Stimulated activated CD4-positive, alpha-beta T cell treated with anti-CD3 and anti-CD28 coated beads, Interleukin-15, amount 100 ng/mL, for 1 hour (primary cell): ENCODE data around the gene HPF1.
"Not testable (repeated sequence)": the region's sequence is repeated elsewhere in the genome, so short reads cannot be mapped to it uniquely, and the experiment has no call there.

Experiments used
- DNase-seq, 2 donors: peaks; one replicate each; pipeline ENCODE4 v3.0.0-alpha.2; 2020; ENCODE audit warnings: low read depth in 1 of 2, low spot score in 1 of 2

HPF1 gene

DNA sequence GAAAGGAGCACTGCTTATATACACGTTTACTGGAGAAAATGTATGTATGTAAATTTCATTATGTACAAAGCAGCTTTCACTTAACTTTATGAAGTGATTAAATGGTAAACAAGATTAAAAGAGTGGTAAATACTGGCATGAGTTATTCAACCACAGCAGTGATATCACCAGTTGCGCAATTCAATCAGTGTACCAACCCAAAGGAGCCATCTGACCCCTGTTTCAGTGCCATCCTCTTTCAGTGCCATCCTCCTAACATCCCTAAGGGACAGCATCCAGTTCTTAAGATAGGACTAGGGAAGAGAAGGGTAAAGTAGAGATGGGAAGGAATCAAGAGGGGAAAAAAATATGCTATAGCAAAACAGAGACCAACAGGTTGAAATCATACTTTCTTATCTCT is 16.2 kb downstream of the HPF1 start:
- DNase-seq, result no peak

DNA sequence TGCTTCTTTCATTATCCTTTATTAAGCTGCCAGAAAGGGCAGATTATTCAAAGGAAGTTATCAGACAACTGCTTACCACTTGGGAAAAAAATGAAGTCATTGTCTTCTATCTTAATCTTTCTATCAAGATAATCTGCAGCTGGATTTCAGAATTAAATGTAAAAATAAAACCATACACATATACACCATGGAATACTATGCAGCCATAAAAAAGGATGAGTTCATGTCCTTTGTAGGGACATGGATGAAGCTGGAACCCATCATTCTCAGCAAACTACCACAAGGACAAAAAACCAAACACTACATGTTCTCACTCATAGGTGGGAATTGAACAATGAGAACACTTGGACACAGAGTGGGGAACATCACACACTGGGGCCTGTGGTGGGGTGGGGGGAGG is 19.1 kb downstream of the HPF1 start:
- DNase-seq, result not testable (repeated sequence)

DNA sequence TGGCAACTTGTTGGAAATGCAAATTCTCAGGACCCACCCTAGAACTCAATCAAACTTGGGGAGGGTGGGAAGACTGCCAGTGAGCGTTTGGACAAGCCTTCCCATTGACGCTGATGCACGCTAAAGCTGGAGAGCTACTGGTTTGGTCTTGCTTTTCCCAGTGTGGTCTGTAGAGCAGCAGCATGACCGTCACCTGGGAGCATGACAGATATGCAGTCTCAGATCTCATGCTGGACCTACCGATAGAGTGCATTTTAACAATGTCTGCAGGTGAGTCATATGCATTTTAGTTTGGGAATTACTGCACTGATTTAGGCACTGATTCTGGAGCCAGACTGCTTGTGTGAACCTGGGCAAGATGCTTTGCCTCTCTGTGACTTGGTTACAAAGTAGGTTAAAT is 27.2 kb downstream of the HPF1 start:
- no peak for DNase-seq

- DNase-seq, result no peak
Observed at GRCh38 chr4:169727616-169728015, 30.1 kb downstream of the HPF1 start.

- no peak for DNase-seq
Observed at GRCh38 chr4:169724260-169724659, 33.5 kb downstream of the HPF1 start.

- no peak for DNase-seq
Observed at GRCh38 chr4:169723207-169723965, 34.4 kb downstream of the HPF1 start.

GRCh38 chr4:169720529-169720928 is 37.2 kb downstream of the HPF1 start:
- no peak for DNase-seq

- no peak for DNase-seq
Observed at GRCh38 chr4:169716677-169717076, 41.1 kb downstream of the HPF1 start.

DNA sequence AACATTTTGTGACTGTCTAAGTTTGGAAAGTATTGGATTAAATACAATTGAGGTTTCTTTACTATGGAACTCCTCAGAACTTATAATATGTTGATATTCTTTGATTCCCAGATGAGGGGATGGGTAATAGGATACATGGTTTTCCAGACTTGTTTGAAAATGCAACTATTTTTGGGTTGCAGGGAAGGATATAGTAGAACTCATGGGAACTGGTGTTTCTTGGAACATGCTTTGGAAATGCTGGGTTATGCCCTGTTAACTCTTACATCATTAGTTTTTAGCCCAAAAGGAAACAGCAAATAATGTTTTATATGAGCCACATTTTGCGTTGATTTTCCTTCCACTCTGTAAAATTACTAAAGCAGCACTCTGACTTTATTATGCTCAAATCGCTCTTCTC is 41.9 kb downstream of the HPF1 start:
- DNase-seq, result no peak

DNA sequence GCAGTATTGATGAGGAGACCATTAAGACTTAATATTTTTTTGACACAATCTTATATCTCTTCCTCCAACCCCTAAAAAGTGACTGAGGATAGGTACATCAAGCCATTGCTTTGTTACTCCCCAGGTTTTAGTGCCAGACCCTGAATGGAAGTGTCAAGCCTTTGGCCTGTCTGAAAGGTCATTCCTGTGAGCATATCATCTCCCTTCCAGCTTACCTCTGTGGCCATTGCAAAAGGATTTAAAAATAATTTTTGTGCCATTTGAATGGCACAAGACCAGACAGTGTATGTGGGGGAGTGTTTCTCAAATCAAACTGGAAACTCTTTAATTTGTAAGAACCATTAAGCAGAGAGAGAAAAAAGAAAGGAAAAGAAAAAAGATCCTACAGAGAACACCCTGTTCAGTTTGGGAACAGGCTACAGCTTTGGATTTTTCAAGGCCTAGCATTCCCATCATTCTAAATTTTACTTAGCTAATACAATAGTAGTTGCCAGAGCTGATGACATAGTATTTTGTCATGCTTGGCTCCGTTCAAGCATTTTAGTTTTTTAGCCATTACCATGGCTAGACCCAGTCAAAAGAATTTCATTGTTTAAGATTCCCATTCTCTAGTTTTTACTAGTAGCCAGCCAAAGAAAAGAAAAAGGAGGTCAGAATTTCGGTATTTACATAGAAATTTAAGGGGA is 49.6 kb downstream of the HPF1 start:
- DNase-seq, result no peak

DNA sequence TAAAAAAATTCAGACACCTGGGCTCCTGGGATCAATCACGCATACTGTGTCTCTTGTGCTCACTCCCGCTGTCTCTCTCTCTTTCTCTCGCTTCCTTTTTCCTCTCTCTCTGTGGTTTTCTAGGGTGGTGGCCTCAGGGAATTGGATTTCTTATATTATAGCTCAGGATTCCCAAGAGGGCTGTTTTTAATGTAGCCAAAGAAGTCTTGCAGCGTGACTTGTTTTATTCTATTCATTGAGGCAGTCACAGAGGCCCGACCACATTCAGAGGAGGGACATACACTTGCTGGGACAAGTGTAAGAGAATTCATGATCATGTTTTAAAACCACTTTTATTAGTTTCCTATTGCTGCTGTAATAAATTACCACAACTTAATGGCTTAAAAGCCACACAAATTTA is 59.4 kb downstream of the HPF1 start:
- no peak for DNase-seq

DNA sequence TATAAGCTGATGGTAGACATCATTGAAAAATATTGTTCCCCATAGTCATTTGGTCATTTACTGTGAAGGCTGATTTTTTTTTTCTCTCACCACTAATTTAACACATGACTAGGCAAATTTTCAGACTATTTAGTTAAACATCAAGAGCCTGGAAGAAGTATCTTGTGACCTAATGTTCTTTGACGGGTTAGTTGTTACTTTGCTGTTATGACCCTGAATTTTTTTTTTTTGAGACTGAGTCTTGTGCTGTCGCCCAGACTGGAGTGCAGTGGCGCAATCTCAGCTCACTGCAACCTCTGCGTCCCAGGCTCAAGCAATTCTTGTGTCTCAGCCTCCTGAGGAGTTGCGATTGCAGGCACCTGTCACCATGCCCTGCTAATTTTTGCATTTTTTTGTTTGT is 67.0 kb downstream of the HPF1 start:
- DNase-seq, result no peak

GRCh38 chr4:169689681-169690080 is 68.1 kb downstream of the HPF1 start:
- DNase-seq, result no peak

- no peak for DNase-seq
Observed at GRCh38 chr4:169682372-169683047, 75.2 kb downstream of the HPF1 start.
